HG03457 (cell line): ENCODE data around the gene VOPP1.
"Not testable (repeated sequence)": the region's sequence is repeated elsewhere in the genome, so short reads cannot be mapped to it uniquely, and the experiment has no call there.

Source experiments
- ATAC-seq: cut with Tn5 transposase; IDR thresholded peaks from one replicate; pipeline ENCODE4 v1.9.1; 2021; ENCODE audit warnings: moderate number of reproducible peaks; ENCODE audit not compliant: unreplicated experiment

Gene VOPP1, protein sequence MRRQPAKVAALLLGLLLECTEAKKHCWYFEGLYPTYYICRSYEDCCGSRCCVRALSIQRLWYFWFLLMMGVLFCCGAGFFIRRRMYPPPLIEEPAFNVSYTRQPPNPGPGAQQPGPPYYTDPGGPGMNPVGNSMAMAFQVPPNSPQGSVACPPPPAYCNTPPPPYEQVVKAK

DNA sequence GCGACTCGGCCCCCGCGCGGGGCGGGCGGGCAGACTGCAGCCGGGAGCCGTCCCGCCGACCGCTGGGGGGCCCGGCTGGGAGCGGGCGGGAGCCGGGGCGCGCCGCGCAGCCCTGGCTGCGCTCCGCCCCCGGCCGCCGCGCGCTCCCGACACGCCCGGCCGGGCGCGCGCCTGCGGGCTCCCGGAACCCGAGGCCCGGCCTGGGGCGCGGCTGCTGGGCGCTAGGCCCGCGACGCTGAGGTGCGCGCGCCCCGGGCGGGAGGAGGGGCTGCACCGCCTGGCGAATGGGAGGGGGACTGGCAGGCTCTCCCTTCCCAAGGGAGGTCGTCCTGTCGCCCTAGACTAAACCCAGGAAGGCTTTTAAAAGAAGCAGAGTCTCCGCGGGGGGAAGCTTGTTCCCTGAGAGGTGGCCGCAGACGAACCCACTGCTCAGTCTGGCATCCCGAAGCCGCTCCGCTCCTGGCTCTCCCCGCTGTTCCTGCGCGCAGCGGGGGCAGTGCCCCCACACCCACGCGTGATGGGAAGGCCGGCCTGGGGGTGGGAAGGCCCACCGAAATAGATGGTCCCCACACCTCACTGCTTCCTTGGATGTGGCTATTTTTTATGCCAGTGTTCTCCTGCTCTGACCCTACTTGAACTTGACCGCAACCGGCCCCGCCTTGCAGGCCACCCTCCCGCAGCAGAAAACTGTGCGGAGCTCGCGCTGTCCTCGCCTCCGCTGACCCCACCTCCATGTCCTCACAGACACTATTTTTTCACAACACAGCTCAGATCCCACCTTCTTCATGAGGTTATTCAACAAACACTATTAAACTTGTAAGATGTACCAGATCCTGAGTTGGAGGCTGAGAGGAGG, at the start of gene VOPP1:
TSS of gene VOPP1 (minus strand) at position 125 of the 856 bp plus-strand sequence. CDS start 178 bp downstream, outside the sequence.
- peak; percentile 37 for ATAC-seq

- no peak for ATAC-seq
Observed at GRCh38 chr7:55618913-55619312, 46.6 kb upstream of the VOPP1 start.

DNA sequence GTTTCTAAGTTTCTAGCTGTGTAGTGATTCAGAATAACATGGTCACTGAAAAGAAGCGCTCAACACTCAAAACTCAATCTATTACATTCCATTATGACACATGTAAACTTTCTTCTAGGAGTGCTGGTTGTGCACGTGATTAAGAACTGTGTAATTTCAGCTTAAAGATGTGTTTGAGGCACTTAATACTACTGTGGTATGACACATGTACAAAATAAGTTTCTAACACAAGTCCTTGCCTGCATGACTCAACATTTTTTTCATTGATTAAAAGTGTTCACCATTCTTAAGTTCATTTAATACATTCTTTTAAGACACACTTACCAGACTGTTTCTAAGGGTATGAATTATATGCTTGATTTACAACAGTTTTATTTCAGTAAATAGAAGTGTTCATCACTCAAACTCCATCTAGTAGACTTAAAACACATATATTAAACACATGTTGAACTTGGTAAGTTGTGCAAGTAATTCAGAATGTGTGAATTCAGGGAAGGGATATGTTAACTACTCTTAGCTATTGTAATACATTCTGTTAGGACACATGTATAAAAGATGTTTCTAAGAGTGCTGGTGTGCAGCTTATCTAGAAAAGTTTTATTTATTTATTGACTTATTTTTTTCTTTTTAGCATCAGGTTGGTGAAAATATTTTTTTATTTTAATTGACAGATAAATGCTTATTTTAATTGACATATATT, 42.2 kb upstream of the VOPP1 start:
- ATAC-seq: not testable (repeated sequence)

GRCh38 chr7:55609726-55610125, 37.4 kb upstream of the VOPP1 start:
- not testable (repeated sequence) for ATAC-seq

DNA sequence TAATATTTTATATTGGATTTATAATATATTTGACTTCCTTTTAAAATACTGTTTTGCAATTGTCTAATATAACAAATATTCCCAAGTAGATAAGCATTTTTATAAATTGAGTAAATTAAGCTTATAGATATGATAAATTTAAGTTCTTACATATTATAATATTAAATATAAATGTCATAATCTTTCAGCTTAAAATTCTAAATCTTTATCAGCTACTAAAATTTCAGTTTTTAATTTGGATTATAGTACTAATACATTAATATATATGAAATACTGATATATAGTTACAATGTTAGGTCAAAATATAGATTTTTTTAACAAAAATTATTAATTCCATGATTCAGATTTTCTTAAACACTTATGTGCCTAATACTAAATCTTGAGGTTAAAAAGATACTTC, 33.4 kb upstream of the VOPP1 start:
- not testable (repeated sequence) for ATAC-seq

DNA sequence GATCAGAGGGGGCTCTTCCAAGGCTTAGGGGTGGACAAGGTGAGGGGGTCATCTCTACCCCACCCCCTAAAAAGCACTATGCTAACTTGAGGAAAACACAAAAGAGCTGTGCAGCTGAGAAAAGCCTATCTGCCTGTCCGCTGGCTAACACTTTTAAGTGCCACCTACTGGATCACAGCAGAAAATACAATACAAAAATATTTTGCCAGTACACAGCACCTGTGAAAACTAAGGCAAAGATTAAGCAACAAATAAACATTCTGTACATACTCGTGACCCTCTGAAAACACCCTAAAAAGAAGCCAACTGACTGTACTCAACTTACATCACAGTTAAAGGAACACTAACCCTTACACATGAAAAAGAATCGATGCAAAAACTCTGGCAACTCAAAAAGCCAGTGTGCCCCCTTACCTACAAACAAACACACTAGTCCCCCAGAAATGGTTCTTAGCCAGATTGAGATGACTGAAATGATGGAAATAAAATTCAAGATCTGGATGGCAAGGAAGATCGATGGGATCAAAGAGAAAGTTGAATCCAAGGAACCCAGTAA, 25.7 kb upstream of the VOPP1 start:
- ATAC-seq: not testable (repeated sequence)

DNA sequence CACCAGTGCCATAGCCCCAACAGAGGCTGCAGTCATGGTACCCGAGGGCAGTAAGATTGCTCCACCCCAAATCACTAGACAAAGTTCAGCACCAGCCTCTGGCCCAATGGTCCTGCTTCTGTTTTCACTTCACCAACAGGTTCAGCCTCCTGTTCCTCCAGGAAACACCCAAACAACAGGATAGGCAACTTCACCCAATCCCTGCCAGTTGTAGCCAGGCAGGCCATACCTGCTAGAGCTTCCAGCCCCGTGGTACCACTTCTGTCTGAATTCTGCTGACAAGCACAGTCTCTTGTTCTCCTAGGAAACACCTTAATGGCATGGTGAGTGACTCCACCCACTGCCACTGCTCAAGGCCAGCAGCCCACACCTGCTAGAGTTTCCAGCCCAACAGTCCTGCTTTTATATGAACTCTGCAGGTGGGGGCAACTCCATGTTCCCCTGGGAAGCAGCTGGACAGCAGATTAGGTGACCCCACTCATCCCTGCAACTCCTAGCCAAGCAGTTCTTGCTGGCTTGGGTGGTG, 25.0 kb upstream of the VOPP1 start:
- ATAC-seq: not testable (repeated sequence)

GRCh38 chr7:55595511-55595910, 23.2 kb upstream of the VOPP1 start:
- ATAC-seq: no peak

- no peak for ATAC-seq
Observed at GRCh38 chr7:55594870-55595269, 22.6 kb upstream of the VOPP1 start.

DNA sequence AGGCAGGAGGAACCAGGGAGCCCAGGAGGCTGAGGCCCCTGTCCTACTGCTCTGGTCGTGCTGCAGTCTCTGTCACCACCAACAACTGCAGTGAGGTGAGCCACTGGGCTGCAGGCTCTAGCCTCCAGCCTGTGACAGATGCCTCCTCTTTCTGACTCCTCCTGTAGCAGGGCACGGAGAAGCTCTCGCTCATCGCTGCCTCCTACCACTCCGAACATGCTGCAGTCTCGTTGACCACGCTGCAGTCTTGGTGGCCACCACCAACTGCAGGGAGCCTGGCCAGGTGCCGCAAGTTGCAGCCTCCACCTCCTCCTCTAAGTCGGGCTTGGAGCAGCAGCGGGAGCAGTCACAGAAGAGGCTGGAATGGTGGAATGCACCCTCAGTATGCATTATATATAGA, 22.1 kb upstream of the VOPP1 start:
- no peak for ATAC-seq

DNA sequence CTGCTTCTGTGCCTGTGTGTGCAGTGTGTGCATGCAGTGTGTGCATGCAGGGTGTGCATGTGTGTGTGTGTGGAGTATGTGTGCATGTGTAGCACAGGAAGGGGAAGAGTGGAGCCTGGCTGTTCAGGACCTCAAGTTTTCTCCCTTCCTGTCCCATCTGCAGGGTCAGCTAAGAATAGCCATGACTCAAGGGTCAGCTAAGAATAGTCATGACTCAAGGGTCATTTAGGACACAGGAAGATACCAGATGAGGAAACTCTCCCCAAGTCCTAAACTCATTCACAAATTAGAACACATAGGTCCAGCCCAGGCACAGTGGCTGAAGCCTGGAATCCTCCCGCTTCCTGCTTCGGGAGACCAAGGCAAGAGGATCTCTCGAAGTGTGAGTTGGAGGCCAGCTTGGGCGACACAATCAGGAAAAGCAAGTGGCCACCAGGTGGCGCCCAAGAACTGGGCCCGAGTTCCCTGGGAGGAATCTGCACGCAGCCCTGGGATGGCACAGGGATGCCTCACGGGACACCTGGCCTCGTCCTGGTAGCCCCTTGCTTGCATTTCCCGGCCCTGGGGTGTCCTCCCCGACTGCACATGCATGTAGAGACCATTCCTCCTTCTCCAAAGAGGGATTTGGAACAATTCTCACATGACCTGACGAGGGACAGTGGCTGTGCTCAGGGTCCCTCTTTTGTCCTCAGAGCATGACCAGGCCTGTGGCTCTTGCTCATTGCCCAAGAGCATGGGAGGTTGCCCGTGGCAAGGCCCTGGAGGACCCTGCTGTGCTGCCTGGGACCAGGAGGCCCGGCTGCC, 21.4 kb upstream of the VOPP1 start:
- ATAC-seq: no peak

DNA sequence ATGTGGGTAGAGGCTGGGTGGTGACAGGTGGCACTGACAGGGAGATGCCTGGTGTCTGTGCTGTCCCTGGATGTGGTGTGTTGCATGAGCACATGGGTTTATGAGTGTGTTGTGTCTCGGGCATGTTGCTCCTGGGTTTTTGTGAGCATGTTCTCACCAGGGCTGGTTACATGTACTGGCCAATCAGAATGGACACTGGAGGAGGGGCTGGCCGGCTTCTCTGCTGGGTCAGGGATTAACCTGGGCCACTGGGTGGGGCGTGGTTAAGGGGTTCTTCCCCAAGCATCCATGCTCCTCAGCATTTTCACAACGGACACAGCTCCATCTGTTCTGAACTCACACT, 20.8 kb upstream of the VOPP1 start:
- ATAC-seq: no peak

DNA sequence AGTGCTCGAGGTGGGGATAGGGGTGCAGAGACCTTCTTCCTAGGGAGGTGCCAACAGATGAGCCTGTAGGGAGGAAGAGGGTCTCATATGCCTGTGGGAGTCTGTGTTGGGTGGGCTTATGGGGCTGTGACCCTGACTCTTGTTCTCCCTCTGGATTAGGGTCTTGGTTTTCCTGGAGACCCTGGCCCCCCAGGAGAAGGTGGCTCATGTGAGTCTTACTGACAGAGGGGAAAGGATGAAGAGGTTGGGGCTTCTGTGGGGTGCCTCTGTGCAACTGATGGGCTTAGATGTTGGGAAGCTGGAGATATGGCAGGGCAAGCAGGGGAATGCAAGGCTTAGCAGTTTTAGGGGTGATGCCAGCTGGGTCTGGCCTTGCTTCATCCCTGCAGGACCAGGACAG, 20.2 kb upstream of the VOPP1 start:
- ATAC-seq: no peak

- ATAC-seq: no peak
Observed at GRCh38 chr7:55591282-55591931, 19.1 kb upstream of the VOPP1 start.

DNA sequence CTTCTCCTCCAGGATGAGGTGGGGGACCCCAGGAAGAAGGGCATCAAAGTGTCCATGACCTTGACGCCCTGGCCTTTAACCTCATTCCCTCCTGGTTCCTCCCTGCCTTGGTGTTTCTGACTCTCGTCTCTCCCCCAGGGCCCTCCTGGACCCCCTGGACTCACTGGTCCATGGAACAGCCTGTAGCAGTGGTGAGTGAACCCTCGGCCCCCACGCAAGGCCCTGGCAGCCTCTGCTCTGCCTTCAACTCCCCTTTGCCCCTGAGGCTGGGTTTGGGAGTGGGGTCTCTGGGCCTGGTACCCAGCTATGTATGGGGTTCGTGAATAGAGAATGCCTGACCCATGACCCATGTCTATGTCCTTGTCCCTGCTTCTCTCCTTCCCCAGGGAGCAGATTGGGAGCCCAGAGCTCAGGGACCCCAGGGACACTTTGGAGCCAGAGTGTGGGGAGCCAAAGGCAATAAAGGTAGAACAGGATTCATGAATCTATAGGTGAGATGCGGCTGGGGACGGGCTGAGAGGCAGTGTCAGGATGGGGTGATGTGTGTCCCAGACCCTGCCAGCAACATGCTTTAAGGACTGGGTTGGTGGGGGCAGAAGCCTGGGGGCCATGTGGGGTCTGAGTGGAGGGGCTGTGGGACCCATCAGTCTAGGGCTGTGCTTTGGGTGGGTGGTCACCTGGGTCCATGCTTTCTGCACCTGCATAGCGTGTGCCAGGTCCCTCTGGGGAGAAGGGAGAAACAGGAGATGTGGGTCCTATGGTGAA, 18.4 kb upstream of the VOPP1 start:
- ATAC-seq: no peak

DNA sequence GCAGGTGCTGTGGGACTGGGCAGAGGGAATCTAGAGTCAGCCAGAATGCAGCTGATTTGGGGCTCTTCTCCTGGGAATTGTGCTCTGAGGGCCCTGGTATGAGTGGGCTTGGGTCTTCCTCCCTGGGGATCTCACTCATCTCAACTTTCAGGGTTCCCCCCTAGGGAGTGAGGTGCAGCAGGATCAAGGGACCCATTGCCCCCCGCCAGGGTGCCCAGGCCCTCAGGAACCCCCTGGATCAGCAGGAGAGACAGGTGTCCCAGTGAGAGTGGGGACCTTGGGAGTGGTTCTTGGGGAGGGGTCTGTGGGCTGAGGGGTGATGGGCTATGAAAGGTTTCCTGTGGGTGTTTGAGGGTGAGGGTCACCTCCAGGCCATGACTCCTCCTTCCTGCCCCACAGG, 17.6 kb upstream of the VOPP1 start:
- ATAC-seq: no peak

DNA sequence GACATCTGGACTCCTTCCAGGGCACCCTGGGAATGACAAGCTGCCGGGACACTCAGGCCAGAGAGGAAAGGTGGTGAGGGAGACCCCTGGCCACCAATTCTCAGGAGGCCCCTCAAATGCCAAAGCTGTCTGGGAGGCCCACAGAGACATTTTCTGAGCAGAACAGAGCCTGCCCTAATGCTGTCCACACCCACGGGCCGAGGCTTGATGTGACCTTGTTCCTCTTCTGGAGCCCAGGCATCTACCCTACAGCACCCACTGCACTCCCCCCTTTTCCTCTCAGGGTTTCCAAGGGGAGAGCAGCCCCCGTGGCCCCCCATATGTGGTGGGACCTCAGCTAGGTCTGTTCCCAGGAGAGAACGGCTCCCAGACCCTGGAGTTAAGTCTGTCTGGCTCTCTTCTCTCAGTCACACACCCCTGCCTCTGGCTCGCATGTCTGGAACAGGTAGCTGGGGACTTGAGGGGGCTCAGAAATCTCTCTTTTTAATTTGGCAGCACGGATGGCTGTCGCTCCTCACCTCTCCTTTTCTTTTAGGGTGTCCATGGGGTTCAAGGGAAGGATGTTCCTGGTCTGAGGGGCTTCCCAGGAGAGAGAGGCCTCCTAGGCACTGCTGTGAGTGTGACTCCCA, 16.8 kb upstream of the VOPP1 start:
- no peak for ATAC-seq

- no peak for ATAC-seq
Observed at GRCh38 chr7:55588379-55588699, 16.0 kb upstream of the VOPP1 start.
